Activated B cell treated with CpG ODN at 0.5 μM for 24 hours (primary cell): Measurements from ENCODE around the gene SLC15A1. TPM values are rescaled to one million over a fixed set of nuclear protein-coding genes. Genes with fewer than 3 reads are reported as not detected.

Source experiments
- ATAC-seq: fragments of 200-7000 bp; cut with Tn5 transposase; one replicate; pipeline ENCODE4 v1.10.0; 2021; ENCODE audit warnings: low read depth, mild to moderate bottlenecking, moderate library complexity
- CTCF ChIA-PET: fragments of 350-600 bp; sonication (Branson Sonifier 250); formaldehyde crosslinking; loops from one replicate; lab custom pipeline; 2021; ENCODE audit warnings: antibody characterized with exemption; lab: Charles Lee
- POLR2A ChIA-PET: fragments of 350-600 bp; sonication (Branson Sonifier 250); formaldehyde crosslinking; loops from one replicate; lab custom pipeline; 2021; ENCODE audit warnings: antibody characterized with exemption; lab: Charles Lee
- DNase-seq: peaks from one replicate; pipeline ENCODE4 v3.0.0; 2022
- H3K27ac Mint-ChIP-seq: one replicate; pipeline ENCODE4 v1.8.0; 2020; ENCODE audit warnings: mixed read lengths
- H3K27me3 Mint-ChIP-seq: one replicate; pipeline ENCODE4 v1.8.0; 2021; ENCODE audit warnings: mixed read lengths
- H3K36me3 Mint-ChIP-seq: one replicate; pipeline ENCODE4 v1.8.0; 2021; ENCODE audit warnings: low read depth, mixed read lengths
- H3K4me1 Mint-ChIP-seq: one replicate; pipeline ENCODE4 v1.8.0; 2021; ENCODE audit warnings: mixed read lengths
- H3K4me3 Mint-ChIP-seq: one replicate; pipeline ENCODE4 v1.8.0; 2020; ENCODE audit warnings: mild to moderate bottlenecking, mixed read lengths
- H3K9me3 Mint-ChIP-seq: one replicate; pipeline ENCODE4 v1.8.0; 2020; ENCODE audit warnings: mixed read lengths
- intact Hi-C: fragments of 100-400 bp; cut with micrococcal nuclease; formaldehyde crosslinking; loops from one replicate; pipeline ENCODE4 v1.15.1; 2024
- total RNA-seq: library from RNA; stranded (reverse); gene quantifications from 2 replicates; pipeline ENCODE4 v1.2.3, GENCODE V29; 2022
- TF ChIP-seq, protein P1 (sequence below): fragments of 200-600 bp; IDR thresholded peaks from one replicate; pipeline ENCODE4 v1.8.0; 2022; ENCODE audit warnings: antibody characterized with exemption, mild to moderate bottlenecking

The SLC15A1 gene
- total RNA-seq, 1 donor from 2014 or later = not detected

DNA sequence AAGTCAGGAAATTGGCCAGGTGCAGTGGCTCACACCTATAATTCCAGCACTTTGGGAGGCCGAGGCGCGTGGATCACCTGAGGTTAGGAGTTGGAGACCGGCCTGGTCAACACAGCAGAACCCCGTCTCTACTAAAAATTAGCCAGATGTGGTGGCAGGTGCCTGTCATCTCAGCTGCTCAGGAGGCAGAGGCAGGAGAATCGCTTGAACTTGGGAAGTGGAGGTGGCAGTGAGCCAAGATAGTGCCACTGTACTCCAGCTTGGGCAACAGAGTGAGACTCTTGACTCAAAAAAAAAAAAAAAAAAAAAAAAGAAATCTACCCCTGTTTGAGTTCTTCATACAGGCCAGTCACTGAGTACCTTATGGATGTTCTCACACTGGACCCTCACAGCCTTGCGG lies 42.0 kb downstream of the SLC15A1 start:
- ChIA-PET POLR2A (no interaction called here), CTCF (no interaction called here)
- Mint-ChIP-seq H3K27me3 (peaks cover 5% of the 10 kb centered on the region), H3K27ac (no peak overlapping the region), H3K4me3 (no peak overlapping the region), H3K4me1 (peaks cover 17% of the 10 kb centered on the region), H3K36me3 (no peaks in the 10 kb centered on the region), H3K9me3 (peaks cover 2% of the 10 kb centered on the region)
- no peak for ATAC-seq
- intact Hi-C loops = no loop called here
- no peak for DNase-seq
- TF ChIP-seq, protein P1, sequence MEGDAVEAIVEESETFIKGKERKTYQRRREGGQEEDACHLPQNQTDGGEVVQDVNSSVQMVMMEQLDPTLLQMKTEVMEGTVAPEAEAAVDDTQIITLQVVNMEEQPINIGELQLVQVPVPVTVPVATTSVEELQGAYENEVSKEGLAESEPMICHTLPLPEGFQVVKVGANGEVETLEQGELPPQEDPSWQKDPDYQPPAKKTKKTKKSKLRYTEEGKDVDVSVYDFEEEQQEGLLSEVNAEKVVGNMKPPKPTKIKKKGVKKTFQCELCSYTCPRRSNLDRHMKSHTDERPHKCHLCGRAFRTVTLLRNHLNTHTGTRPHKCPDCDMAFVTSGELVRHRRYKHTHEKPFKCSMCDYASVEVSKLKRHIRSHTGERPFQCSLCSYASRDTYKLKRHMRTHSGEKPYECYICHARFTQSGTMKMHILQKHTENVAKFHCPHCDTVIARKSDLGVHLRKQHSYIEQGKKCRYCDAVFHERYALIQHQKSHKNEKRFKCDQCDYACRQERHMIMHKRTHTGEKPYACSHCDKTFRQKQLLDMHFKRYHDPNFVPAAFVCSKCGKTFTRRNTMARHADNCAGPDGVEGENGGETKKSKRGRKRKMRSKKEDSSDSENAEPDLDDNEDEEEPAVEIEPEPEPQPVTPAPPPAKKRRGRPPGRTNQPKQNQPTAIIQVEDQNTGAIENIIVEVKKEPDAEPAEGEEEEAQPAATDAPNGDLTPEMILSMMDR = no peak

DNA sequence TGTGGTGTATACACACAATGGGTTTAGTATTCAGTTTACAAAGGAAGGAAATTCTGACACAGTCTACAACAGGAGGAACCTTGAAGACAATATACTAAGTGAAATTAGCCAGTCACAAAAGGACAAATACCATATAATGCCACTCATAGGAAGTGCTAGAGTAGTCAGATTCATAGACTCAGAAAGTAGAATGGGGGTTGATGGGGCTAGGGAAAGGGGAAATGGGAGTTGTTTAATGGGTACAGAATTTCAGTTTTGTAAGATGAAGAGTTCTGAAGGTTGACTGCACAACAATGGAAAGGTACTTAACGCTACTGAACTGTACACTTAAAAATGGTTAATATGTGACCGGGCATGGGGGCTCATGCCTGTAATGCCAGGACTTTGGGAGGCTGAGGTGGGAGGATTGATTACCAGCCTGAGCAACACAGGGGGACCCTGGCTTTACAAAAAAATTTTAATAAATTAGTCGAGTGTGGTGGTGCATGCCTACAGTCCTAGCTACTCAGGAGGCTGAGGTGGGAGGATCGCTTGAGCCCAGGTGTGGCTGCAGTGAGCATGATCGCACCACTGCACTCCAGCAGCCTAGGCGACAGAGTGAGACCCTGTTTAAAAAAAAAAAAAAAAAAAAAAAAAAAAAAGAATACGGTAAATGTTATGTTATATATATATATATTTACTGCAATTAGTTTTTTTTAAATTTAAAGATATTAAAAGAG lies 45.0 kb downstream of the SLC15A1 start:
- Mint-ChIP-seq H3K9me3 (peaks cover 2% of the 10 kb centered on the region), H3K4me3 (peak overlapping the region; percentile 13), H3K27ac (no peak overlapping the region), H3K4me1 (peaks cover 22% of the 10 kb centered on the region), H3K36me3 (no peaks in the 10 kb centered on the region), H3K27me3 (peaks cover 7% of the 10 kb centered on the region)
- no peak for ATAC-seq
- DNase-seq = no peak
- TF ChIP-seq, protein P1 = no peak
- POLR2A ChIA-PET = no interaction called here
- CTCF ChIA-PET = no interaction called here
- intact Hi-C loops = no loop called here

DNA sequence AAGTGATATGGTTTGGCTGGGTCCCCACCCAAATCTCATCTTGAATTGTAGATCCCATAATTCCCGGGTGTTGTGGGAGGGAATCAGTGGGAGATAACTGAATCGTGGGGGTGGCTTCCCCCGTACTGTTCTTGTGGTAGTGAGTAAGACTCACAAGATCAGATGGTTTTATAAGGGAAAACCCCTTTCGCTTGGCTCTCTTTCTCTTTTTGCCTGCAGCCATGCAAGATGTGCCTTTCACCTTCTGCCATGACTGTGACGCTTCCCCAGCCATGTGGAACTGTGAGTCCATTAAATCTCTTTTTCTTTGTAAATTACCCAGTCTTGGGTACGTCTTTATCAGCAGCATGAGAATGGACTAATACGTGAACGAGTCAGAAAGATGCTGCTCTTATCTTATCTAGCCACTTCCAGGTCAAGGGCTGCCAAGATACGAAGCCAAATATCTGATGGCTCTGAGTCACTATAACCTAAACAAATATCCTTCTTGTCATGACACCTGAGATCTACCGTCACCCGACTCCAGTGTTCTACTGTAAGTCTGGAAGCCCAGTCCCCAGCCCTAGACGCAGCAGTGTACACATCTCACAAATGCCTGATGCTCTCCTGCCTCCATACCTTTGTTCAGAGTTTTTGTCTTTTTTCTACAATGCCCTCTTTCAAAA lies 45.9 kb downstream of the SLC15A1 start:
- ChIA-PET CTCF (no interaction called here), POLR2A (no interaction called here)
- DNase-seq (no peak), ATAC-seq (peak; percentile 56)
- Mint-ChIP-seq H3K36me3 (no peaks in the 10 kb centered on the region), H3K9me3 (peaks cover 2% of the 10 kb centered on the region), H3K27ac (no peak overlapping the region), H3K4me1 (peaks cover 22% of the 10 kb centered on the region), H3K27me3 (peaks cover 9% of the 10 kb centered on the region), H3K4me3 (peak overlapping the region; percentile 3)
- intact Hi-C loops = no loop called here
- TF ChIP-seq, protein P1 = no peak

DNA sequence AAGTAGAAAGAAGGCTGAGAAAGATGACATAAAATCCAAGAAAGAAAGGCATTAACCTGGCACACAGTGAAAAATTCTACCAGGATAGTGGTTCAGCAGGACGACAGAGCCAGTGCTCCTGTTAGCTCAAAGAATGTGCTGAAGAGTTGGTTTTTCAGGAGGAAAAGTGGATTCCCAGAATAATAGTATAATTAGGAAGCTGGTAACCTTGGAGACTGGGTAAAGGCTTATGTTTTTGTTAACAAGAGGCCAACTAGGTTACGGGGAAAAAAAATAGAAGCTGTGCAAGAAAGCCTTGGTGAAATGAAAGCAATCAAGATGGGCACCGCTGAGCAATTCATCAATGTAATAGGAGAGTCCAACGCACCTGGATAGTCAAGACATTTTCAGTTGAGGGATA lies 54.7 kb downstream of the SLC15A1 start:
- Mint-ChIP-seq H3K36me3 (no peaks in the 10 kb centered on the region), H3K9me3 (no peaks in the 10 kb centered on the region), H3K4me3 (no peak overlapping the region), H3K4me1 (peaks cover 3% of the 10 kb centered on the region), H3K27me3 (peaks cover 8% of the 10 kb centered on the region), H3K27ac (no peak overlapping the region)
- no peak for ATAC-seq
- intact Hi-C loops = no loop called here
- TF ChIP-seq, protein P1 = no peak
- ChIA-PET CTCF (no interaction called here), POLR2A (no interaction called here)
- no peak for DNase-seq

DNA sequence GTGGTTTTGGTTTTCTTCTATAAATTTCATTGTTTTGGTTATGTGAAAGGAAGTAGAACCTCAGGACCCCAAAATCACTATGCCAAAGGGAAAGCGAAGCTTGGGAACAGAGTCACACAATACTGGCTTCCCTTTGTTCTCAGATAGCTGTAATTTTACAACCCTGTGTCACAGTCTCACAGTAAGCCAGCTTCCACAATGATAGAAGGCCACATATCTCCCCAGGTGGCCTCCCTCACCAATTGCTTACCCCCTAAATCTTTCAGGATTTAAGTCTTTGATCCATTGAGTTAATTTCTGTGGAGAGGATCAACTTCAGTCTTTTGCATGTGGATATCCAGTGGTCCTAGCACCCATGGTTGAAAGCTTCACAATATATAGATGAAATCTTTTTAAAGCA lies 58.7 kb downstream of the SLC15A1 start:
- intact Hi-C loops = no loop called here
- Mint-ChIP-seq H3K27ac (no peak overlapping the region), H3K27me3 (peaks cover 3% of the 10 kb centered on the region), H3K4me3 (no peak overlapping the region), H3K36me3 (no peaks in the 10 kb centered on the region), H3K4me1 (no peaks in the 10 kb centered on the region), H3K9me3 (no peaks in the 10 kb centered on the region)
- DNase-seq (no peak), ATAC-seq (no peak)
- CTCF ChIA-PET = no interaction called here
- TF ChIP-seq, protein P1 = no peak
- POLR2A ChIA-PET = no interaction called here
